Muscle of leg (tissue), 11 donors: ENCODE measurements around the gene PAOX. TPM values are rescaled to one million over a fixed set of nuclear protein-coding genes. Genes with fewer than 3 reads are reported as not detected.
"Not testable (repeated sequence)": the region's sequence is repeated elsewhere in the genome, so short reads cannot be mapped to it uniquely, and the experiment has no call there.

ENCODE experiments used
- DNase-seq: peaks from one replicate; pipeline ENCODE4 v3.0.0; 2013
- H3K27ac ChIP-seq: one replicate; pipeline ENCODE4 v1.5.1; 2013; ENCODE audit warnings: mild to moderate bottlenecking, low read length, control low read depth
- H3K27me3 ChIP-seq: one replicate; pipeline ENCODE4 v1.6.1; 2013; ENCODE audit warnings: low read length; ENCODE audit not compliant: control insufficient read depth, insufficient read depth
- H3K36me3 ChIP-seq: one replicate; pipeline ENCODE4 v1.6.1; 2013; ENCODE audit warnings: low read length; ENCODE audit not compliant: control insufficient read depth, insufficient read depth
- H3K4me1 ChIP-seq: one replicate; pipeline ENCODE4 v1.6.1; 2013; ENCODE audit warnings: low read length; ENCODE audit not compliant: control insufficient read depth, insufficient read depth
- H3K4me3 ChIP-seq: one replicate; pipeline ENCODE4 v1.5.1; 2013; ENCODE audit warnings: low read length, control low read depth
- H3K9me3 ChIP-seq: replicated peaks from 2 replicates; pipeline ENCODE4 v1.6.1; 2013; ENCODE audit warnings: low read depth, low read length; ENCODE audit not compliant: control insufficient read depth
- WGBS: methylation state at CpG from one replicate; pipeline ENCODE4 v1.1.5; 2013; ENCODE audit warnings: missing lambda C conversion rate; ENCODE audit not compliant: insufficient coverage; 5-methylcytosine and 5-hydroxymethylcytosine counted together
- polyA plus RNA-seq, 8 donors: library from polyadenylated mRNA; unstranded; fragments of 120-200 nt; gene quantifications; one replicate each; pipeline versions ENCODE4 v1.2.1 to v1.2.3, GENCODE V29; 2013; ENCODE audit warnings: inconsistent platforms in 1 of 8, low replicate concordance in 1 of 8; ENCODE audit not compliant: insufficient read length in 8 of 8, insufficient read depth in 1 of 8
- total RNA-seq: library from RNA; stranded (reverse); fragments of 120-200 nt; gene quantifications from one replicate; pipeline ENCODE4 v1.2.4, GENCODE V29; 2013

PAOX gene
- total and polyA plus RNA-seq, 9 donors, result 2.7 to 4.9 (median 3.6) TPM

- 86% methylated on average over 13 of the region's 13 CpGs for WGBS
- Histone ChIP-seq H3K27ac (no peak overlapping the region), H3K36me3 (peaks cover 71% of the 10 kb centered on the region)
These were observed 13.5 kb upstream of the PAOX start for GRCh38 chr10:133365461-133366129.

GRCh38 chr10:133366130-133366478 is 13.0 kb upstream of the PAOX start:
- no peak overlapping the region for H3K27ac ChIP-seq
- H3K36me3 ChIP-seq, result peaks cover 74% of the 10 kb centered on the region
- no peak overlapping the region for H3K4me3 ChIP-seq
- no peaks in the 10 kb centered on the region for H3K27me3 ChIP-seq
- 87% methylated on average over 17 of the region's 17 CpGs for WGBS
- peaks cover 1% of the 10 kb centered on the region for H3K9me3 ChIP-seq
- H3K4me1 ChIP-seq, result peaks cover 24% of the 10 kb centered on the region
- no peak for DNase-seq

More at GRCh38 chr10:133365461-133366129, 13.5 kb upstream of the PAOX start:
- Histone ChIP-seq H3K9me3 (peaks cover 2% of the 10 kb centered on the region), H3K27me3 (no peaks in the 10 kb centered on the region), H3K4me1 (peaks cover 21% of the 10 kb centered on the region), H3K4me3 (no peak overlapping the region)
- no peak for DNase-seq

- WGBS, result 90% methylated on average over 11 of the region's 13 CpGs
- Histone ChIP-seq H3K27me3 (no peaks in the 10 kb centered on the region), H3K4me3 (no peak overlapping the region), H3K36me3 (peaks cover 74% of the 10 kb centered on the region), H3K27ac (no peak overlapping the region), H3K4me1 (peaks cover 30% of the 10 kb centered on the region), H3K9me3 (no peaks in the 10 kb centered on the region)
- DNase-seq, result no peak
These were observed 12.3 kb upstream of the PAOX start for GRCh38 chr10:133366751-133367150.

GRCh38 chr10:133367461-133367860 is 11.6 kb upstream of the PAOX start:
- H3K9me3 ChIP-seq, H3K27me3 ChIP-seq, DNase-seq, H3K4me3 ChIP-seq, H3K27ac ChIP-seq: not testable (repeated sequence)
- peaks cover 67% of the 10 kb centered on the region for H3K36me3 ChIP-seq
- no CpG with 5 or more reads among the region's 7 CpGs for WGBS
- peaks cover 37% of the 10 kb centered on the region for H3K4me1 ChIP-seq

- DNase-seq, result no peak
- Histone ChIP-seq H3K4me3 (no peak overlapping the region), H3K36me3 (peaks cover 60% of the 10 kb centered on the region), H3K27ac (no peak overlapping the region), H3K4me1 (peaks cover 38% of the 10 kb centered on the region), H3K27me3 (no peaks in the 10 kb centered on the region), H3K9me3 (no peaks in the 10 kb centered on the region)
- WGBS, result 82% methylated on average over 6 of the region's 7 CpGs
These were observed 10.9 kb upstream of the PAOX start for GRCh38 chr10:133368153-133368552.

GRCh38 chr10:133370030-133370786 is 8.9 kb upstream of the PAOX start:
- peak; percentile 44 for DNase-seq
- peak overlapping the region; percentile 56 for H3K27ac ChIP-seq

GRCh38 chr10:133372507-133372906 is 6.6 kb upstream of the PAOX start:
- no peak overlapping the region for H3K27ac ChIP-seq
- peak overlapping the region; percentile 76 for H3K4me3 ChIP-seq
- no peak for DNase-seq
- H3K27me3 ChIP-seq, result no peaks in the 10 kb centered on the region
- H3K9me3 ChIP-seq, result no peaks in the 10 kb centered on the region
- H3K4me1 ChIP-seq, result peaks cover 48% of the 10 kb centered on the region
- H3K36me3 ChIP-seq, result peaks cover 28% of the 10 kb centered on the region
- WGBS, result 57% methylated on average over 9 of the region's 20 CpGs

More at GRCh38 chr10:133370030-133370786, 8.9 kb upstream of the PAOX start:
- Histone ChIP-seq H3K9me3 (no peaks in the 10 kb centered on the region), H3K4me3 (no peak overlapping the region), H3K27me3 (no peaks in the 10 kb centered on the region), H3K4me1 (peaks cover 42% of the 10 kb centered on the region), H3K36me3 (peaks cover 47% of the 10 kb centered on the region)
- WGBS, result 91% methylated on average over 23 of the region's 24 CpGs

- peak; percentile 98 for DNase-seq
- Histone ChIP-seq H3K4me3 (peak within 1 kb of the TSS; percentile 76), H3K4me1 (peaks cover 51% of the 10 kb centered on the region), H3K9me3 (no peaks in the 10 kb centered on the region), H3K27me3 (no peaks in the 10 kb centered on the region), H3K36me3 (peaks cover 23% of the 10 kb centered on the region), H3K27ac (peak within 1 kb of the TSS; percentile 71)
- 3% methylated on average over 70 of the region's 89 CpGs for WGBS
These were observed 5.6 kb upstream of the PAOX start, which contains the start of gene ECHS1 for GRCh38 chr10:133373174-133374090. Gene ECHS1, minus strand, starts transcription at chr10:133373354. Its CDS starts 21 bp downstream, at chr10:133373333.

- Histone ChIP-seq H3K27ac (no peak overlapping the region), H3K4me1 (peaks cover 42% of the 10 kb centered on the region), H3K9me3 (no peaks in the 10 kb centered on the region), H3K4me3 (no peak overlapping the region), H3K27me3 (no peaks in the 10 kb centered on the region), H3K36me3 (peaks cover 7% of the 10 kb centered on the region)
- WGBS, result 71% methylated on average over 3 of the region's 12 CpGs
- no peak for DNase-seq
These were observed 3.5 kb upstream of the PAOX start for GRCh38 chr10:133375357-133376115.
